GM19035 (cell line): ENCODE data around the gene EFCAB6.

ENCODE experiments used
- ATAC-seq: cut with Tn5 transposase; IDR thresholded peaks from one replicate; pipeline ENCODE4 v1.9.1; 2021; ENCODE audit not compliant: unreplicated experiment

The EFCAB6 gene

DNA sequence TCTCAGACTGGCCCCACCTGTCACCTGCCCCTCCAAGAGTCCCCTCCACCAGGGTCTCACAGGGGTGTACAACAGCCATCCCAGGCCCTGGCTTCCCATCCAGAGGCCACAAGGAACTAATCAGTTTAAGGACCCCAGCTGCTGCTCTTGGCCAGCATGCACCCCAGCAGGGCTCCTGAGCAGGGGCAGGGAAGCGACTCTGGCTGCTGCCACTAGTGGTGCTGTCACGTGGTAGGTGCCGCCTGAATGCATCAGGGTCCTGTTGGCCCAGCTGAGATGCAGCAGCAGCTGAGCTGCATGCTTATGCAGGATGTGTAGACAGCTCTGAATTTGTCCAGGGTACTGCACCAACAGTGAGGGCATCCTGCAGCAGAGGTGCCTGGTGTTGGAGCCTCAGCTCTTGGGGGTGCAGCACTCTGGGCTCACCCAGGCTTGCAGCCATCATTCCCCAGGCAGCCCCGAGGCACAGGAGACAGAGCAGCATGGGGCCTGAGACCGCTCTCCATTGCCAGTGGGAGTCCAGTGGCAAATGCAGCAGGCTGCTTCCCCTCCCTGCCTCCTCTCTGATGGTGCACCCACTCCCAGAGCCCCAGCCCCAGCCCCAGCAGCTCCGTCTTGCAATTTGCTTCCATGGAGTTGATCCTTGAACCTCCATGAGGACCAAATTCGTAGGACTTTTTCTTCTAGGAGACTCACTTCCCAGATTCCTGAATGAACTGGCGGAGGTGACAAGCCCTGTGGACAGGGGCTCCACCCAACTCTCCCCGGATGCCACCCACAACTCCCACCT is 301.6 kb downstream of the EFCAB6 start:
- ATAC-seq, result no peak

DNA sequence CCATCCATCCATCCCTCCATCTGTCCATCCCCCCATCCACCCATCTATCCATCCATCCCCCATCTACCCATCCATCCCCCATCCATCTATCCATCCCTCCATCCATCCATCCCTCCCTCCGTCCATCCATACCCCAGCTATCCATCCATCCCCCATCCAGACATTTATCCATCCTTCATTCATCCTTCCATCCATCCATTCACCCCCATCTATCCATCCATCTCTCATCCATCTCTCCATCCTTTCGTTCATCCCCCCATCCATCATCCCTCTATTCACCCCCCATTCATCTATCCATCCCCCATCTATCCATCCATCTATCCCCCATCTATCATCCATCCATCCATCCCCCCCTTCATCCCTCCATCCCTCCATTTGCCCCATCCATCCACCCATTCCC is 302.8 kb downstream of the EFCAB6 start:
- no peak for ATAC-seq

DNA sequence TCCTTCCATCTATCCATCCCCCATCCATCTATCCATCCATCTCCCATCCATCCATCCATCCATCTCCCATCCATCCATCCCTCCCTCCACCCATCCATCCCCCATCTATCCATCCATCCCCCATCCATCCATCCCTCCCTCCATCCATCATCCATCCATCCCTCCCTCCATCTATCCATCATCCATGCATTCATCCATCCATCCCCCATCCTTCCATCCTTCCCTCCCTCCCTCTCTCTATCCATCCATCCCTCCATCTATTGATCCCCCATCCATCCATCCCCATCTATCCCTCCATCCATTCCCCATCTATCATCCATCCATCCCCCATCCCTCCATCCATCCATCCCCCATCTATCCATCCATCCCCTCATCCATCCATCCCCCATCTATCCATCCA is 303.6 kb downstream of the EFCAB6 start:
- no peak for ATAC-seq

DNA sequence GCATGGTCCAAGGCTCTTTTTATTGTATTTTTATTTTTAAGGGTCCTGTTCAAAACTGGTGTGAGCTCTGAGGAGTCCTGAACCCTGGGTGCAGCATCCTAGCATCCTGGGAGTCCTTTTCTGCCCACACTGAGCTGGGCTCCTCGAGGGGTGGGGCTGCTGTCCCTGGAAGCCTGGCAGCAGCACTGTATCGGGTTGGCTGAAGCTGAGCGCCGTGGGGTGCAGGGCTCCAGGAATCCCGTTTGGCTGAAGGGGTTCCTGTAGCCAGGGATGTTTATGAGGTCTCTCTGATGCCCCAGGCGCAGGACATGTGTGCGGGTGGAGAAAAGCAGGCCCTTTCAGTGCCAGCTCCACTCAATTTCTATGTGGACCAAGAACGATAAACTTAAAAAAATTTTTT is 304.9 kb downstream of the EFCAB6 start:
- no peak for ATAC-seq

DNA sequence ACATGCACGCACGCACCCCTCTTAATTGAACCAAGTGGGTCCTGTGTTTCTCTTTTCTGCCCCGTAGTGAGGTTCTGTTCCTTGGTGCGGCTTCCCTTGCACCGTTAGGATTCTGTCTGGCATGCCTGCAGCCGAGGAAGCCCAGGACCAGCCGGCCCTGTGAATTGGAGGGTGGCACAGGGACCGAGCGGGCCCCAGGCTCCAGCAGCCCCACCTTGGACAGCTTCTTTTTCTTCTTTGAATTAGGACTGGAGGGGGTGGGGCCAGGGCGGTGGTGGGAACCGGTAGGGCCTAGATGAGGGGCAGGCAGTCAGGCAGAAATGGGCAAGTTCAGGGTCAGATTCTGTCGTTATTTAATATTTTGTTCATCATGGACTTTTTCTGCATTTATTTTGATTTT is 305.6 kb downstream of the EFCAB6 start:
- ATAC-seq, result no peak

DNA sequence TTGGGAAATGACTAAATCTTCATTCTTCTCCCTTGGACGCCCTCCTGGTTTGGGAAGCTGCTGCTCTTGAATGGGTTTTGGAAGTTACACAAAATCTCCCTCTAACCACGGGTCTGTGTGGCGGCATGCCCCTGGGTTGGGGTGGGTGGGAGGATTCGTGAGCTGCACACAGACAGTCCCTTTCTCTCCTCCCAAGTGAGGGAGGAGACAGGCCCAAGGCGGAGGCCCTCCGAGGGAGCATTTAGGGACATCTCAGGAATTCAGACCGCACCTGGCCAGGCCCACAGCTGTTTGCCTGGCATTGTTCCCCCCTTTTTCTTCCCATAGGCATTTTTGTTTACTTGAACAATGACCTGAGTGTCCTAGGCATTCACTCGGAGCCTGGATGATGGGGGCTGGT is 306.2 kb downstream of the EFCAB6 start:
- no peak for ATAC-seq

DNA sequence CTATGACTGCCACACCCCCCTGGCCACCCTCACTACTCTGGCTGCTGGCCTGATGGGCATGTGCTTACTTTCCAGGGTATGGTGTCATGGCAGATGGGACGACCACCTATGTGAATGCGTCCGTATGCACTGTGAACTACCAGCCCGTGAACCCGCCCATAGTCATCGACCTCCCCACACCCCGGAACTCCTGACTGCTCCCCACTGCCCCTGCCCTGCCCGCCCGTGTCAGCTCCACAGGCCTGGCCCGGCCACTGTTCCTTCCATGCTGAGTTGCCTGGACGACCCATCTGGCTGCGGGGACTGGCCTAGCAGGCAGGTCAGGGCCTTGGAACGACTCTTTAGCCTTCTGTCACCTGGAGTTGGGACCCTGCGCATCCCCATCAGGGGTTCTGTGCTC is 306.7 kb downstream of the EFCAB6 start:
- no peak for ATAC-seq

DNA sequence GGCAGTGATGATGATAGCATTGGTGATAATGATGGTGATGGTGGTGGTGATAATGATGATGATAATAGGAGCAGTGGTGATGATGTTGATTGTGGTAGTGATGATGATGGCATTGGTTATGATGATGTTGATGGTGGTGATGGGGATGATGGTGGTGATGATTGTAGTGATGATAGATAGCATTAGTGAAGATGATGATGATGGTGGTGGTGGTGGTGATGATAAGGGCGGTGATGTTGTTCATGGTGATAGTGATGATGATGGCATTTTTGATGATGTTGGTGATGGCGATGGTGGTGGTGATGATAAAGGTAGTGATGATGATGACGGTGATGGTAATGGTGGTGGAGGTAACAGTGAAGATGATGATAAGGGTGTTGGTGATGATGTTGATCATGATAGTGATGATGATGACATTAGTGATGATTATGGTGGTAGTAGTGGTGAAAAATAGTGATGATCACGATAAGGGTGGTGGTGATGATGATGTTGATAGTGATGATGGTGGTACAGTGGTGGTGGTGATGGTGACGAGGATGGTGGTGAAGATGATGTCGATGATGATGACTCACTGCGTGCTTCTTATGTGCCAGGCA is 307.3 kb downstream of the EFCAB6 start:
- ATAC-seq, result no peak

DNA sequence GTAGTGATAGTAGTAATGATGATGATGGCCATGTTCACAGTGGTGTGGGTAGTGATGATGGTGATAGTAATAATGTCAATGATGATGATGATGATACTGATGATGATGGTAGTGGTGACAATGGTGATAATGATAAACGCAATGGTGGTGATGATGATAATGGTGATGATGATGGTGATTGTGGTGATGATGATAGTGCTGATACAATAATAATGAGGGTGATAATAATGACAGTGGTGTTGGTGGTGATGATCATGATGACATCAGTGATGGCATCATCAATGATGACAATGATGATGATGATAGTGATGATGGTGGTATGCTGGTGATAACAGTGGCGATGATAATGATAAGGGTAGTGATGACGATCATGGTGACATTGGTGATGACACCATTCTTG is 308.0 kb downstream of the EFCAB6 start:
- no peak for ATAC-seq

DNA sequence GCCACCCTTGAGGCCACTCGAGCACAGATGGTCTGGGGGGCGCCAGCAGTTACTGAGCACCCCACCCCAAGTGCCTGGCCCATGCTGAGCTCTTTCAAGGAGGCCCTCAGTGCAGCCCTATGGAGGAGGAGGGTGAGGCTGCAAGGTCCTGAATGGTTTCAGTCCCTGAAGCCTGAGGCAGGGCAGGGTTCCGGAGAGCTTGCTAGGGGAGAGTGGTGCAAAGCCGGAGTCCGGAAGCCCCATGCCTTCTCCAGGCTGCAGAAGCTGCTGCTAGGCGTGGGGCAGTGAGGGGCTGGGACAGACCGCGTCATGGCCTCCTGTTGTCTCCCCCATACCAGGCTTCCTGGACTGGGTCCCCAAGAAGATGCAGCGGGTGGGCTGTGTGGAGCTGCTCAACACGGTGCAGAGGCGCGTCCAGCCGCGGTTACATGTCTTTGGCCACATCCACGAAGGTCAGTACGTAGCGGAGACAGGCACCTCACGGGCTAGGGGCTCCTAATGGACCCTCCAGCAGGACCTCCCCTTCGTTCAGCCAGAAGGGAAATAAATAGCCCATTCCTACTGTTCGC is 309.7 kb downstream of the EFCAB6 start:
- ATAC-seq, result no peak

DNA sequence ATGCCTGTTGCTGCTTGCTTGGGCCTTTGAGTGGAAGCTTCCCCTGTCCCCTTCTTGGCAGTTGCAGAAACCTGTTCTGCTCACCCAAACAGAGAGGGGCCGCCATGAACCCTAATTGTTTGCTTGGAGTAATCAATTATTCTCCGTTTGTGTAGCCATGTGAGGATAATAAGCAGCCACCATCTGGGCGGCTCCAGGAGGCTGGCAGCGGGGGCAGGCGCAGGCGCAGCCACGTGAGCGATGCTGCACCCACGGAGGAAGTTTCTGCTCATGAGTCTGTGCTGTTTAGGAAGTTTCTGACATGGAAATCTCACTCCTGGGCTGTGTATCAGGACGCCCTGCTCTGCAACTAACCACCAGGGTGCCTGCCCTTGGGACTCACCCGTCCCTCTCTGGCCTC is 310.2 kb downstream of the EFCAB6 start:
- ATAC-seq, result no peak

DNA sequence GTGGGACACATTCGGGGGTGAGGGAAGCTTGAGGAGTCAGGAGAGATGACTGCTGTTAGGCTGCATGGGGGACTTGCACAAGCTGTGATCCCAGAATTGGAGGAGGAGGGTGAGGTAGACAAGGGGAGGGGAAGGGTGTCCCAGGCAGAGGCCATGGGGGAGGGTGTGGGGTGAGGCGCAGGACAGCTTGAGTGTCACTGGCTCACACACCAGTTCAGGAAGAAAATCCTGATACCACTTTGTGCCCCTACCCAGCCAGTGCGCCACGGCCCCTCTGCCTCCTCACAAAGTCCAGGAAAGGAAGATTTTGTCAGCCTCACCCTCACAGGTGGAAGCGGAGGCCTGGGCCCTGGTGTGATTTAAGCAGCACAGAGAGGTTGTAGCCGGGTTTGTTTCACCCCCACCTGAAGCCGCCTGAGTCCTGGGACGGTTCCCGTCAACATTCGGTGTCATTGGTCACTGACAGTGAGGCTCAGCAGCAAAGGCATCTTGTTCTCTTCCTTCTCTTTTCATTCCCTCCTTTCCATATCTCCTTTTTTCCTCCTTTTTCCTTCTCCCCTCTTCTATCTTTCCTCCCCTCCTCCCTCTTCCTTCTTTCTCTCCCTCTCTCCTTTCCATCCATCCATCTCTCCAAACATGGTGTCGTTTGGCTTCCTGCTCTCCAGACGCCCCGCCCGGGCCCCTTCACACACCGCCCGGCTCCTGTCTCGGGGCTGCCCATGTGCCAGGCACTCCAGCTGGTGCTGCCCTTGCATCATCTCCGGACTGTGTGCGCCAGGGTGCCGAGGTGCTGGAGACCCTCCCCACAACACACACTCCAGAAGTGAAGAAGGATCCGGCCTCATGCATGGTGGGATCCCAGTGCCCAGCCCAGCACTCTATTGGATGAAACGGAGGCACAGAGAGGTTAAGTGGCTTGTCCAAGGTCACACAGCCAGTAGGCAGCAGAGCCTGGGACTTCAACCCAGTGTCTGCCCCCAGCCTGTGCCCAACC is 311.0 kb downstream of the EFCAB6 start:
- no peak for ATAC-seq

DNA sequence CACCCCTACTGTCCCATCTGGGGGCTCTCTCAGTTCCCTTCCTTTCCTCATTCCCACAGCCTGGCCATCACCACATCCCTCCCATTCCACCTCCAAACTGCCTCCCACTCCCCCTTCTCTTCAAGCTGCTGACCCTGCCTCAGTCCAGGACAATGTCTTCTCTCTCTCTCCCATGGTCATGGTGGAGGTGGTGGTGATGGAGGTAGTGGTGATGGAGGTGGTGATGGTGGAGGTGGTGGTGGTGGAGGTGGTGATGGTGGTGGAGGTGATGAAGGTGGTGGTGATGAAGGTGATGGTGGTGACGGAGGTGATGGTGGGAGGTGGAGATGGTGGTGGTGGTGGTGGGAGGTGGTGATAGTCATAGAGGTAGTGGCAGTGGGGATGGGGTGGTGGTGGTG is 313.2 kb downstream of the EFCAB6 start:
- no peak for ATAC-seq

DNA sequence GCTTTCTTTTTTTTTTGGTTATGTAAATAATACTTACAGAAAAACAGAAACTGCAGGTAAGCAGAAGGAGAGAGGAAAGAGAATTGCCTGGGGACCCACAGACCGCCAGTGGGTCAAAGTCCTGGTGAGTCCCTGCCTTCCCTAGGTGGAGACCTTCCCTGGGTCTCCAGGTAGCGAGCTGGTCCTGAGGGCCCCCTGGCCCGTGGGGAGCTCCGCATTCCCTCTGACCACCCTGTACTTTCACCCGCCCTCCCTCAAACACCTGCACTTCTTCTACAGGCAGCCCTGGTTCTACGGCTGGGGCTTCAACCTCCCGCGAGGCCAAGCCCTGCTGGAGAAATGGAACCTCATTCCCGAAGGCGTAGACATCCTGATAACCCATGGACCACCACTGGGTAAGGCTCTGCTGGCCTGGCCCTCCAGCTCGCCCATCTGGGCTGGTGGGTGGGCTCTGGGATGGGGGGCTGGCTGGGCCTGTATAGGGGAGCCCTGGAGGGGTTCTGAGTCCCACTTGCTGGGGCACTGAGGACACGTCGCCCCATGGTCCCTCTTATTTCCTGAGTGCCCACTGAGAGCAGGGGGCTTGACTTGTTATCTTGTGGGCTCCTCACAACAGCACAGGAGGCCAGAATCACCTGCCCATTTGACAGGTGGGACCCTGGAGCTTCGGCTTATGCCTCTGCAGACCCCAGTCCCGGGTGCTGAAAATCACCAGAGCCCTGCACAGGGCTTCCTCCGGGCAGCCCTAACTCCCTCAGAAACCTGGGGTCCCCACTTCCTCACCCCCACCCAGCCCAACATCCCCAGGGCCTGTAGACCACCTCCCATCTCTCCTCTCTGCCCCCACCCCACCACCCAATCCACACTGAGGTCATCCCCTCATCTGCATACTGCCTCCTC is 313.9 kb downstream of the EFCAB6 start:
- ATAC-seq, result no peak

DNA sequence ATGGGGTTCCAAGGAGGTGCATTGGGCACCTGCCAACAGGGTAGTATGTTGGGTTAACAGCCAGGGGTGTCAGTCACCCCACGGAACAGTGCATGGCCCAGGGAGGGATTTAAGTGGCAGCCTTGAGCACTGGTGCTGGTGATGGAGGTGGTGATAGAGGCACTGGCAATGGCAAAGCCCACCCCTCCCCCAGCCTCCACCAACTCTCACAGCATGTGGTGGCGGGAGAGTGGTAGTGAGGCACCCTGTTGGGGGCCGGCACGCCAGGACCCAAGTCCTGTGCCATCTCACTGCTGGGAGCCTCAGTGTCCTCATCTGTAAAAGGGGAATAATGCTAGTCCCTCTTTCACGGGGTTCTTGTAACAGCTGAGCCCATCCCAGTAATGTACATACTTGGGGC is 318.8 kb downstream of the EFCAB6 start:
- no peak for ATAC-seq

DNA sequence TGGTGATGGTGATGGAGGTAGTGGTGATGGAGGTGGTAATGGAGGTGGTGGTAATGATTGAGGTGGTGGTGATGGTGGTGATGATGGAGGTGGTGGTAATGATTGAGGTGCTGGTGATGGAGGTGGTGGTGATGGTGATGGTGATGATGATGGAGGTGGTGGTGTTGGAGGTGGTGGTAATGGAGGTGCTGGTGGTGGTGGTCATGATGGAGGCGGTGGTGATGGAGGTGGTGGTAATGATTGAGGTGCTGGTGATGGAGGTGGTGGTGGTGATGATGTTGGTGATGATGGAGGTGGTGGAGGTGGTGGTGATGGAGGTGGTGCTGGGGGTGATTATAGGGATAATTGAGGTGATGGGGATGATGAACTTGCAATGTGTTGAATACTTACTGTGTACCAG is 320.4 kb downstream of the EFCAB6 start:
- ATAC-seq, result no peak

DNA sequence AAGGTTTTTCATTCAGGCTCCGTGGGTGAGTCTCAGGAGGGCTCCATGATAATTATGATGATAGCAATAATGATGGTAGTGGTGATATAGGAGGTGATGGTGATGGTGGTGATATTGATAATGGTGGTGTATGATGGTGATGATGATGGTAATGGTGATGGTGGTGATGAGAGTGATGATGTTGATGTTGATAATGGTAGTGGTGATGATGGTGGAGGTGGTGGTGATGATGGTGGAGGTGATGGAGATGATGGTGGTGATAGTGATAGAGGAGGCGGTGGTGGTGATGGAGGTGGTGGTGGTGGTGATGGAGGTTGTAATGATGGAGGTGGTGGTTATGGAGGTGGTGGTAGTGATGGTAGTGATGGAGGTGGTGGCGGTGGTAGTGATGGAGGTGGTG is 320.9 kb downstream of the EFCAB6 start:
- ATAC-seq, result no peak

DNA sequence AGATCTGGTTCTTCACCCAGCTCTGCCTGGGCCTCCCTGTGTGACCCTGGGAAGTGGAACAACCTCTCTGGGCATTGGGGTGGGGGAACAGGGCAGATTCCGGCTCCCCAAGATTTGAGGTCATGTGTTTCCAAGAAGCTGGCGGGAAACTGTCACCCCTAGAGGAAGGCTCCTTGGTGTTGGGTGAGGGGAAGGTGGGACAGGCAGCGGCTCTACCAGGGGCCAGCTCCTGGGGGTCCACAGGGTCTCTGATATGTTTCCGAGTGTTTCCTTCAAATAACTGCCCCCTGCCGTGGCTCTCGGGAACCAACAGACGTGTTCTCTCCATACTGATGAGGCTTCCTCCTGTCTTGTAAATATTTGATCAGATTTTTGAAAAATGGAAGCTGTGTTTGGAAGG is 321.8 kb downstream of the EFCAB6 start:
- no peak for ATAC-seq

DNA sequence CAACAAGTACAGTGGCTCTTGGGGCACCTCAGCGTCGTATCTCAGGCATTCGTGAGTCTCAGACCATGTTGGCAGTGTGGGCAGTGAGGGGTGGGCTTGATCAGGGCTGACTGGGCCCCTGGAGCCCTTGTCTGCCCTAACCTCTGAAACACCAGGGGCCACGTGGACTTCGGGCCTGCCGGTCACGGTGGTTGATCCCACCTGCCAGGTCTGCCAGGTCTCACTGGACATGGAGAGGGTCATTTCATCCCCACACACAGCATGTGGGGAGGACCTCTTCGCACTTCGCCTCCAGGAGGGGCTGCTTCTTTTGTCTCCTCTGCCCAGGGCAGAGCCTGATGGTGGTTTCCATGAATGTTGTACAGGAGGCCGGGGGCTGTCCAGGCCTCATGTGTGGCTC is 323.2 kb downstream of the EFCAB6 start:
- ATAC-seq, result no peak
